Activated CD4-positive, alpha-beta T cell treated with anti-CD3 and anti-CD28 coated beads, Interleukin-10, Interleukin-2, amounts not matched to agents 100 ng/mL and 50 ng/mL, durations not matched to agents 16 hours and 8 hours (primary cell): ENCODE measurements around the gene TK2.
A peak's percentile ranks its signal among the peaks of the same experiment; 100 is the strongest.
"Not testable (repeated sequence)": the region's sequence is repeated elsewhere in the genome, so short reads cannot be mapped to it uniquely, and the experiment has no call there.

Experiments
- DNase-seq: peaks from one replicate; pipeline ENCODE4 v3.0.0-alpha.2; 2020

The TK2 gene

DNA sequence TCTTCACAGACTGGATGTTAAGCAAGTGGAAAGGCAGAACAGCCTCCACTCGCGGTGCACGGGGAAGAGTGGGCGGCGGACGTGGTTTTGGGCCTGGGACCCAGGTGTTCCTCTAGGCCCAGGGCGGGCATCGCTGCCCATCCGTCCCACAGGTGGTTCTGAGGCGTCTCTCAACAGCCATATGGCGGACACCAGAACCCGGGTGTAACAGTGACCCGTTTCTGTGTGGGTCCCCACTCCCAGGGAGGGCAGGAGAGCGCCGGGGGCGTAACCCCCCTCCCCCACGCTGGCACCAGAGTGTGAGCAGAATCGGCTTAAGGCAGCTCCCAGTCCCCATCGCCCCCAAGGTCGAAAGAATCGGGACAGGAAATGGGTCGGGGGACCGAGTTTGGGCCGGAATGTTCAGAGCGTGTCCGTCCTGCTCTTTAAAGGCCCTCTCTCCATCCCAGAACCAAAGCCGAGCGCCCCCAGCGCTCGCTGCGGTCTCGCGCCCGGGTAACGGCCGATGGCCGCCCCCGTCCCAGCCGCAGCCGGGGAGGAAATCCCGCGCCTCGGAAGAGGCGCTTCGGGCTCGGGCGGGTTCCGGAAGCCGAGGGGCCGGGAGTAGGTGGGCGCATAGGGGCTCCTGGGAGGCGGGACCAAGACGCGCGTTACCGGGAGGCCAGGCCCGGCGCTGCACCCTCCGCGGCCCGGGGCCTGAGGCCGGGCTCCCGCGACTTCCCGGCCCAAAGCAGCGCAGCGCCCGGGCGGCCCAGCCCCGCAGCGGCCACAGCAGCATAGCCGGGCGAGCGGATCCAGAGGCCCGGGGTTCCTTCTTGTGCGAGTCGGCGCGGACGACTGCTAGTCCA lies at the start of gene TK2:
Gene TK2, minus strand, starts transcription at position 839 of the 848 bp plus-strand sequence. Its CDS starts 61 bp downstream, at position 778.
- peak; percentile 76 for DNase-seq

DNA sequence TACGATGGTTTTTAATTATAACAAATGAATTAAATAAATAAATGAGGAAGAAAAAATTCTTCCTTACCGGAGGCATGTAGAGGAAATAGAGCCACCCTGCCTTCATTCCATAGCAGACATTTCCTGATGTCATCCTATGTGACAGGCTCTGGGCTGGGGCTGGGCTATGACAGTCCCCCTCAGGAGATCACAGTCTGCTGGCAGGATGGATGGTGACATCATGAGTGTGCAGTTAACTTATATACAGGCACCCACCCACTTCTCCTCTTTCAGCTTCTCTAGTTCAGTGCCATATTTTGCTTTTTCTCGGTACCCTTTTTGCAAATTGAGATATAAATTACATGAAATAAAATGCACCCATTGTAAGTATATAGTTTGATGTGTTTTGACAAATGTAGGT lies 48.2 kb upstream of the TK2 start:
- DNase-seq: peak; percentile 50

DNA sequence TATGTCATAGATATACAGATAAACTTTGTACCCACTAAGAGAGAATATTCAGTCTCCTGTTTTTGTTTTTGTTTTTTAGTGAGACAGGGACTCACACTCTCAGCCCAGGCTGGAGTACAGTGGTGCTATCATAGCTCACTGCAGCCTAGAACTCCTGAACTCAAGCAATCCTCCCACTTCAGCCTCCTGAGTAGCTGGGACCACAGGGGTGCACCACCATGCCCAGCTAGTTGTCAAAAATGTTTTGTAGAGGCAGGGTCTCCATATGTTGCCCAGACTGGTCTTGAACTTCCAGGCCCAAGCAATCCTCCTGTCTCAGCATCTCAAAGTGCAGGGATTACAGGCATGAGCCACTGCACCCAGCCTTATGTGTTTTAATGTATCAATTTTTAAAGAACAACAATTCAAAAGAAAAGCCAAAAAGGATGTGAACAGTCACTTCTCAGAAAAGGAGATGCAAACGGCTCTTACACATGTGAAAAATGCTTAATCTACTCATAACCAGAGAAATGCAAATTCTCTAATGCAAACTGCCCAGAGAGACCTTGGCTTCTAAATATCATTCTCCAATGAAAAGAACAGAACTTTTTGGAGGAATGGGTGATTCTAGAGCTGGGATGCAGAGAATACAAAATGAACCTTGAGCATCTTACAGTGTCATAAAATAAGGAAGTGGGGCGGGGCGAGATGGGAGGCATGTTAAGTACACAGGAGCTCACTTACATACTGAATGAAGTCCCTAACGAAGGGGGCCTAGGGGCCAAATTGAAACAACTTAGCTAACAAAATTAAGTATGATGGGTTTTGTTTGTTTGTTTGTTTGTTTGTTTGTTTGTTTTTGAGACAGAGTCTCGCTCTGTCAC lies 47.3 kb upstream of the TK2 start:
- peak; percentile 76 for DNase-seq

DNA sequence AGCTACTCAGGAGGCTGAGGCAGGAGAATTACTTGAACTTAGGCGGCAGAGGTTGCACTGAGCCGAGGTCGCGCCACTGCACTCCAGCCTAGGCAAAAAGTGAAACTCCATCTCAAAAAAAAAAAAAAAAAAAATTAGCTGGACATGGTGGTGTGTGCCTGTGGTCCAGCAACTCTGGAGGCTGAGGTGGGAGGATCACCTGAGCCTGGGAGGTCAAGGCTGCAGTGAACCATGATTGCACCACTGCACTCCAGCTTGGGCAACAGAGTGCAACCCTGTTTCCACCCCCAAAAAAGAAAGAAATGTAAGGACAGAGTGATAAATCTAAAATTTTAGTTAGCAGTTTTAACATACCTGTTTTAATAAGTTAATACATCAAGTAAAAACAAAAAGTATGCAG lies 46.6 kb upstream of the TK2 start:
- not testable (repeated sequence) for DNase-seq

DNA sequence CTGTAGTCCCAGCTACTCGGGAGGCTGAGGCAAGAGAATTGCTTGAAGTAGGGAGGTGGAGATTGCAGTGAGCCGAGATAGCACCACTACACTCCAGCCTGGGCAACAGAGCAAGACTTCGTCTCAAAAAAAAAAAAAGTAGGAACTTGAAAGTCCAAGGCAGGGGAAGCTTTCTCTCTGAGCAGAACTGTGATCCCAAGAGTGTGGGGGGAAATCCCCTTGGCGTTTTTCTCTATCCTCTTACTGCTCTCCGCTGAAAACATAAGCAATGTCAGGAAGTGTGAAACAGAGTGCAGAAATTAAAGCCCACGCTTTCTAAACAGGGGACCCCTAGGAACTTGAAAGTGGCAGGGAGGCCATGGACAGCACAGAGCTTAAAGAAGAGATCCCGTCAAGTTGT lies 44.8 kb upstream of the TK2 start:
- no peak for DNase-seq

DNA sequence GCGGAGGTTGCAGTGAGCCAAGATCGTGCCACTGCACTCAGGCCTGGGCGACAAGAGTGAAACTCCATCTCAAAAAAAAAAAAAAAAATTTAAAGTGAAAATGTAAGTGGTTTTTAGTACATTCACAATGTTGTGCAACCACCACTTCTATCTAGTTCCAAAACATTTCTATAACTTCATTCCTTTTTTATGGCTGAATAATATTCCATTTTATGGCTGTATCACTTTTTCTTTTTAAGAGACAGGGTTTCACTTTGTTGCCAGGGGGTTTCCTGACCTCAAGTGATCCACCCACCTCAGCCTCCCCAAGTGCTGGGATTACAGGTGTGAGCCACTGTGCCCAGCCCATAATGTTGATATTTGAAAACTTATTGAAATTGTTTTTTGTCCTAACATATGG lies 42.9 kb upstream of the TK2 start:
- no peak for DNase-seq

DNA sequence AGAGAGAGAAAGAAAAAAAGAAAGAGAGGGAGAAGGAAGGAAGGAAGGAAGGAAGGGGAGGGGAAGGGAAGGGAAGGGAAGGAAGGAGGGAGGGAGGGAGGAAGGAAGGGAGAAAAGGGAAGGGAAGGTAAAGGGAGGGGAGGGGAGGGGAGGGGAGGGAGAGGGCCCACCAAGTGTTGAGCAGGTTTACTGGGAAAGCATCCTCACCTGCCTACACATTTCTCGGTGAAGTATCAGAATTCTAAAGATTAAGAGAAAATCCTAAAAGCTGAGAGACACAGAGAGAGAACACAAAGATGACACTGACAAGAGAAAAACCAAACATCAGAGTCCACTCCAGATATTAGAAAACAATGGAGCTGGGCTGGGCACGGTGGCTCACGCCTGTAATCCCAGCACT lies 42.3 kb upstream of the TK2 start:
- DNase-seq: no peak

DNA sequence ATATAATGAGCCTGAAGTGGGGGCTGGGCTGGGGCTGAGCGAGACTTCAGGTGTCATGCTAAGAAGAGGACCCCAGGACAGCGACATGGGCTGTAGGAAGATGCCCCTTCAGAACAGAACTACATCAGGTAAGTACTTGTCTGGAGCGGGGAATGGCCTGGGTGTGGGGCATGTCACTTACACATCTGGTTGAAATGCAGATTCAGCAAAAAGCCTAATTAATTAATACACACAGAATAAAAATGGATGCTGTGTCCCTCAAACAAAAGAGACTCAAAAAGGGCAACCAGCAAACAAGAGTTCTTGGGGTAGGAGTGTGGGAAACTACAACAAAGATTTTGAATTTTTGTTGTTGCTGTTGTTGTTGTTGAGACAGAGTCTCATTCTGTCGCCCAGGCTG lies 41.1 kb upstream of the TK2 start:
- no peak for DNase-seq

DNA sequence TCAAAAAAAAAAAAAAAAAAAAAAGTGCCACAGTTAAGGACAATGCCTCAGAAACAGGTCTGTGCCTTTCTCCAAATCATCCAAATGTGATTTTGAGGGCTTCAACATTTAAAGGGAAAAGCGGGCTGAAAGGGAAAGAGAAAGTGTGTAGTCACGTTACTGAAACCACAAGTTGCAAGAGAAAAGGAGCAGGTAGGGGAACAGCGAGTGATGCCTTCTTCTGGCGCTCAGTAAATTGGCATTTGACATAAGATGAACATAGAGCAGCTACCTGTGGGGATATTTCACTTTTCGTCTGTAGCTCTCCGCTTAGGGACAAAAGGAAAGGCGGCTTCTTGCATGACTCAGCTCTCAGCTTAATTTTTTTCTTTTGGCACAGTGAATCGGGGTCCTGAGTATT lies 40.4 kb upstream of the TK2 start:
- DNase-seq: peak; percentile 65

DNA sequence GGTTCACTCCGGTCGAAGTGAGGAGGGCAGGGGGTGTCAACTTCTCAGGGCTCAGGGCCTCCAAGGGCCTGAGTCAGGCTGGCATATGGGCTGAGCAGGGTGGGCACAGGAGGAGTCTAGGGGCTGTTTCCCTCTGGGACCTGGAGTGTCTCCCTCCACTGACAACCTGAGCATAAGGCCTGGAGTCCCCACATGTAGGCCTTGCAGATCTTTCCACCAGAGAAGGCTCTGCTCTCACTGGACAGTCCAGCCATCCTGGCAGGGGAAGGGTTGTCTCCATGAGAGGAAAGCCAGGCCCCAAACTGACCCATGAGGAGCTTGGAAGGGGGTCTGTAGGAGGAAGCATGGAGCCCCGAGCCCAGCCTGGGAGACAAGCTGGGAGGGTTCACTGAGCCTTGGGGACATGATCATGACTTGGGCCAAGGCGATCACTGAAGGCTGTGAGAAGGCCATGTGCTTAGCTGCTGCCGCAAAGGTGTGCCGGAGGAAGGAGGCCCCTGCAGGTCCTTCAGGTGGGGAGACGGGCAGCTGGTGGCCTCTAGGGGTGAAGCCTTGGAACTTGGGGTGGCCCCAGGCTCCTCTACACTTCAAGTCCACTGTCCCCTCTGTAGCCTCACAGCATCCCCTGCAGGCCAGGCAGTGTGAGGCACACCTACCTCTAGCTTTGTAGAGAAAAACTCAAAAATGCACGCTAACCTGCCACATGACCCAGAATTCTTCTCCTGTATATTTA lies 39.2 kb upstream of the TK2 start:
- peak; percentile 78 for DNase-seq

DNA sequence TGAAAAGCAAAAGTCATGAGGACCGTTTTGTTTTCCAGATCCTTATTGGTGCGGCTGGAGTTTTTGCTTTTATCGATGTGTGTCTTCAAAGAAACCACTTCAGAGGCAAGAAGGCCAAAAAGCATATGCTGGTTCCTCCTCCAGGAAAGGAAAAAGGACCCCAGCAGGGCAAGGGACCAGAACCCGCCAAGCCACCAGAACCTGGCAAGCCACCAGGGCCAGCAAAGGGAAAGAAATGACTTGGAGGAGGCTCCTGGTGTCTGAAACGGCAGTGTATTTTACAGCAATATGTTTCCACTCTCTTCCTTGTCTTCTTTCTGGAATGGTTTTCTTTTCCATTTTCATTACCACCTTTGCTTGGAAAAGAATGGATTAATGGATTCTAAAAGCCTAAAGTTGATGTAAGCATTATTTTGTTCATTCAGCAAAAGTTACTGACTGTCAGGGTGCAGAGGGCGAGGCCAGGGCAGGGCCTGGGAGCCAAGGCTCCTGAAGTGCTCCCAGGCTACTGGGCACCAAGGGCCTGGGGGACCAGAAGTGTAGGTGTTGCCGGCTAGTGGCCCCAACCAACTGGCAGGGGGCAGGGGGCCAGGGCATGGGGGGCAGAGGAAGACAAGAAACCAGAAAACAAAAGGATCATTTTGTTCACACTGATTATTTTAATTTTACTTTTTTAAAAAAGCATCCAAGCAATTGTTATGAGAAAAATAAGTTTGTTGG lies 38.1 kb upstream of the TK2 start:
- DNase-seq: no peak

DNA sequence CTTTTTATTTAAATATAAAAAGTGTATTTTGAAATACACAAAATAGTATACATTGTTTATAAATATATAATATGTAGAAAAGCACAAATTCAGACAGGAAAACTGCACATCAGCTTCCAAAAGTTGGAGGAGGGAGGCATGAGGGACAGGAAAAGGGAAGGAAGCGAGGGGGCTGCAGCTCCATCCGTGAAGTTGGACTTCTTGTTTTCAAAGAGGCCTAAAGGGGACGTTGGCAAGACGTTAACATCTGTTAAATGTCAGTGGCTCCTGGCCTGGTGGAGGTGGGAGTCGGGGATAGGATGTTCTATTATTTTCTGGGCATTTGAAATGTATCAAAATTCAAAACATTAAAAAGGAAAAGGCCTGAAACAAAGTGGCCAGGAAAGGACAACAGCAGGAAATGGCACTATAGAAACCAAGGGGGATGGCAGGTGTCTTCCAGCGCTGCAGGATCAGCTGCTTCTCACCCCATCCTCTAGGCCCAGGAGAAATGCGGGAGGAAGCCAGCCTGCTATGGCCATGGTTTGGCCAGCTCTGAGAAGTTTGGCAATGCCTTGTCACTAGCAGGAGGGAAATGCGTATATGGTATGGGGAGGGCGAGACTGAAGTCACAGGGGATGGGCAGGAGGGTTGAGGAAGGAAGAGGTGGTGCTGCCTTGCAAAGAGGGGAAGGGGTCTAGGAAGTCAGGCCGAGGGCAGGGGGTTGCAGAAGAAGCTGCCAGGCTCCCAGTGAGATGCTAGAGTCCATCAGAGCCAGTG lies 35.7 kb upstream of the TK2 start:
- DNase-seq: no peak

DNA sequence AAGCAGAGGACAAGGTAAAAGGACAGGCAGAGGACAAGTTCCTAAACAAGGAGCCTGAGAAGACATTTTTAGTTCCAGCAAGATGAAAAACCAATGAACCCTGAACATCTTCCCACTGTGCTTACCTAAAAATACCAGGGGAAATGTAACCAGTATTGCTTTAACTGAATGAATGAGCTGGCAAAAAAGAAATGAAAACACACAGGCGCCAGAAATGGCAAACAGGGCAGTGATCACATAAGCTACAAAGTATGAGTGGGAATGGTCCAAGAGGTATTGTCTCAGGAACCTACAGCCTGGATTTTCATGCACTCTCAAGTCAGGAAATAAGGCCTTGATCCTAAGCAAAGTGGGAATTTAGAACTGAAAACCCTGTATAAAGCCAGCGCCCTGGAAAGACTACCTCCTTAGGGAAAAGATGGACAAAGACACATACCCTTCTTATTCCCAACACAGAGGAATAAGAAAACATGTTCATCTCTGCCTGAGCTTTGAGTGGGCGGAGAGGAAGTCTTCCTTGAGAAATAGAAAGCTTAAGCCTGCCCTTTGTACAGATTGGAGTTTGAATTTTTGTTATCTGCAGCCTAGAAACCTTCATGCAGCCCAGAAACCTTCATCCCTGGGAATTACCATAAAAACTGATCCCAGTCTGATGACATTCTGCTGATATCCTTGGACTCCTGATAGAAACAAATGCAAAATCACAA lies 31.5 kb upstream of the TK2 start:
- DNase-seq: no peak

DNA sequence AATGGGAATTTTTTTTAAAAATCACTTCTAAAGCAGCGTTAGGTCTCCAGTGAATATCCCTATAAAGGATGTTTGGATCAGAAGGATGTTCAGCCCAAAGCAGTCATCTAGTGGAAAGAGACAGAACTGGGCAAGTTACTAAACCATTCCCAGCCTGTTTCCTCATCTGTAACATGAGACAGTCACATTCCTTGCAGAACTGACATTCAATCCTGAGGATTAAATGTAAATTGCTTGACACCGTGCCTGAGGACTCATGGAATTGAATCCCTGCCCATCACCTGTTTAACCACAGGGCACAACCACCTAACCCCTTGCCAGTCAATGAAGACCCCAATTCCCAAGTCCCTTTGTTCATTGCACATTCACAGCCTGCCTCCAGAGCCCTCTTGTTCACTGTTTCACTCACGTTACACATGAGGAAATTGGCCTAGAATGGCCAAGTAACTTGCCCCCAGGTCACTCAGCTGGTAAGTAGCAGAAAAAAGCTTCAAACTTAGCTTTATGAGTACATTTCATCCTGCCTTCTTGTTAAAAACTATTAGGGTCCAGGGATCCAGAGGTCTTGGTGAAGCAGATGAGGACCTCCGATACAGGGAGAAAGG lies 30.8 kb upstream of the TK2 start:
- DNase-seq: no peak

DNA sequence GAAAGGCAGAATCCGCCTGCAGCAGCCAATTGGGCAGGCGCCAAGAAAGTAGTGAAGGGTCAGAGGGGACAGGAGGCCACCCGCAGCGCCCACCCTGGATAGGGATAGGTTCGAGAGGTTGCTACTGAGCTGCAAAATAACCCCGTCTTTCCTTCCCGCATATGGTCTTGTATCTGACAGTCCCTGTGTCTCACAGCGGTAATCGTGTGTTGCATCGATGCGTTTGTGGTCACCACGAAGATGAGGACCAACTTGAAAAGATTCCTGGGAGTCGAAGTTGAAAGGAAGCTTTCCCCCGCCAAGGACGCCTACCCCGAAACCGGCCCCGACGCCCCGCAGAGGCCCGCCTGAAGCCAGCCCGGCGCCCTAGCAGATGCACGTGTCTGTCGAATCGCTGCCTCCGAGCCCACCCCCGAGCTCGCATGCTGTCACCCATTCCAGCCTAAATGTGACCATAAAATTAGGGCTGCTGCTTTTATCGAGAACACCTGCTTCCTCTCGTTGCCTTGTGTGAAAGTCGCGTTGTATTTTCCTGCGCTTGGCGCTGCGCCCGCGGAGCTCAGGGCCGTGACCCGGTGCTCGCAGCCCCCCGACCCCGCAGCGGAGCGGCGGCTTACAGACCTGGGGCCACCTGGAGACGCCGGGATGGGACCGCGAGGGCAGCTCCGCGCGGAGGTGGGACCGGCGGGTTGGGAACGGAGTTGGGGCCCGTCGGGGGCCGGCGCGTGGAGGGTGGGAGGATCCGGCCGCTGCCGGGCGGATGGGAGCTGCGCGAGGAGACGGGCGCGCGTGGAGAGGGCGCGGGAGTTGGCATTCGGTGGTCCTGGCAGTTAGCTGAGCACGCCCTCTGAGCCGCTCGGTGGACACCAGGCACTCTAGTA lies 29.0 kb upstream of the TK2 start, which contains the start of gene CMTM2:
Gene CMTM2, plus strand, starts transcription at position 813 of the 881 bp plus-strand sequence. CDS start 145 bp downstream, outside the sequence.
- DNase-seq: no peak

DNA sequence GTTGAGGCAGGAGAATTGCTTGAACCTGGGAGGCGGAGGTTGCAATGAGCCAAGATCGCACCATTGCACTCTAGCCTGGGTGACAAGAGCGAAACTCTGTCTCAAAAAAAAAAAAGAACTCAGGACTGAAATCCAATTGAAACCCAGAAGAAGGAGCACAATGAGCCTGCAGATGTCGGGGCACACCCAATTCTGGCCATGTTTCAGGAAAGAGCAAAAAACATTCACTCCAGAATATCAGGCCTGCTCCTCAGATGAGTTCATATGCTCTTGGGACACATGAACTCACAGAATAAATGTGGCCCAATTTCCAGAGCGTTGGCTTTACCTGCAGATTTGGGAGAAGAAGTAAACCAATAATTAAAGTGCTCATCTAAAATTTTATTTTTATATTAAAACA lies 26.4 kb upstream of the TK2 start:
- no peak for DNase-seq

DNA sequence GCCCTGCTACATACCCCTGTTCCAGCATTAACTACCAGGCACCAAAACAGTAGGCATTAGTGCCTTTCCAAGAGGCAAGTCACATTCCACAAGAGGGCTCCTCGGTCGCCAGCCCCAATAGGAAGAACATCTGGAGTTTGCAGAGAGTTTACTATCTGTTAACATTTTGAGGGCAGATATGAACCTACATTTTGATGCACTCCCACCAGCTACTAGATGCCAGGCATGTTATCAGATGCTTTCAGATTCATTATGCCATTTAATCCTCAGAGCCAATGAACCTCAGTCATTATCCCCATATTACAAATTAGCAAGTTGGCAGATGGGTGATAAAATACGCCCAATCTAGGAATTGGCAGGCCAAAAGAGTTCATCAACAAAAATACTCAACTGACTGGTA lies 25.1 kb upstream of the TK2 start:
- DNase-seq: no peak

DNA sequence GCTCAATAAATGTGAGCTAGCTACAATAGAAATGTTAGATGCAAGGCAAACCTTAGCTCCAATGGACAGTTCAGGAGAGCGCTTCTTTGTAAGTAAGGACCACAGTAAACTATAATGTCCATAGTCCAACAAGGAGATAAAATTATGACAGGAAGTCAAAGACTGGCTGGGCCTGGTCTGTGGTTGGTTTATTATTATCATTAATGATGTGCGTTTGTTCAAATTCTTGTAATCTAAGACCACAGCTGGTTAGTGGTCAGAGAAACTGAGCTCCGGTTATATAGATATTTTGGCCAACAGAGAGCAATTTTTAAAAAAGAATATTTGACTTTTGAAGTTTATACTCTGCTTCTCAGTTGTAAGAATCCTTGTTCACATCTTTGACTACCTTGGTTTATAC lies 24.6 kb upstream of the TK2 start:
- no peak for DNase-seq

DNA sequence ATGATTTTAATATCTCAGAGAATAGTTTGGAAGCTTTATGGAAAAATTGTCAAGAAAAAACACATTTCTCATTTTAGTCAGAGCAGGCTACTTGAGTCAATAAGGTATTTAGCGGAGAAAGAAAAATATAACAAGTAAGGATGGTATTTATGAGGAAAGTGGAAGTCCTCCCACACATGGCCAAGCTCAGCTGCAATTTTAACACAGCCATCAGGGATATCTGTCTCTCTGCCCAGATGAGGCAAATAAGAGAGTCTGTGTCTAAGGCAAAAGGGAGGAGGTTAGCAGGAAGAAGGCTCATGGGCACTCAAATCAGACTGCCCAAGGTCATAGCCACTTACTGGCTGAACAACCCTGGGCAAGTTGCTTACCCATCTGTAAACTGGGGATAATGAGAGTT lies 24.2 kb upstream of the TK2 start:
- no peak for DNase-seq

DNA sequence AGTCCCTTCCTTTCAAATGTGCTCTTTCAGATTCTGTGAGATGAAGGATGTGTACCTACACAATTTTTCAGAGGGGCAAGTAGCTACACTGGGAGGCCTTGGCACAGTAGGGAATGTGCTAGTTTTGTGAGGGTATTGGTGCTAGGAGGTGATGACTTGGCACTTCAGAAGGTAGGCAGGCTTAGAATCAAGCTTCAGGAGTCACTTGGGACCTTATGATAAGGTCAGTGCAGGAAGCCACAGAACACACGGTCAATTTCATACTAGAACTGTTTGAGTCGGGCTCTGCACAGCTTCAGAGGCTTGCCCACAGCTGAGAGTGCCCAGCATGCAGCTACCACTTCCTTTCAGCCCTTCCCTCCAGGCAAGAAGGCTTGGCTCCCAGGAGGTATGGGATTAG lies 22.4 kb upstream of the TK2 start:
- no peak for DNase-seq
